T-cell (primary cell): ENCODE data around the gene FERMT1. TPM values are rescaled to one million over a fixed set of nuclear protein-coding genes. Genes with fewer than 3 reads are reported as not detected.

ENCODE experiments used
- ATAC-seq, 4 experiments: fragments of 200-7000 bp in 3 of 4; fragments of 150-1000 bp in 1 of 4; cut with Tn5 transposase; replicated peaks in 1 of 4; 1 replicate in 3 of 4; 2 replicates in 1 of 4; pipeline ENCODE4 v1.10.0; 2021; ENCODE audit warnings: moderate library complexity in 3 of 4, mild to moderate bottlenecking in 2 of 4, moderate number of reproducible peaks in 1 of 4
- CTCF ChIA-PET, 2 donors: fragments of 300-600 bp; sonication (Branson Sonifier 250); formaldehyde crosslinking; loops; one replicate each; lab custom pipeline; 2022; ENCODE audit warnings: antibody characterized with exemption in 2 of 2; lab: Charles Lee
- POLR2A ChIA-PET, 2 donors: fragments of 300-600 bp; sonication (Branson Sonifier 250); formaldehyde crosslinking; loops; one replicate each; lab custom pipeline; 2022; ENCODE audit warnings: antibody characterized with exemption in 2 of 2; lab: Charles Lee
- DNase-seq, 35 experiments: peaks; one replicate each; pipeline versions ENCODE4 v3.0.0 to v3.0.0-alpha.2; 2013 to 2023
- H3K27ac ChIP-seq: one replicate; pipeline ENCODE4 v1.5.1; 2013; ENCODE audit warnings: low read length
- H3K27me3 ChIP-seq, 2 experiments: replicated peaks in 1 of 2; 1 replicate in 1 of 2; 2 replicates in 1 of 2; pipeline versions ENCODE4 v1.6.1 to v1.7.0; 2013; ENCODE audit warnings: low read length in 1 of 2, mixed read lengths in 1 of 2; ENCODE audit not compliant: control insufficient read depth in 2 of 2, insufficient read depth in 2 of 2; ENCODE audit errors: extremely low read depth in 1 of 2
- H3K36me3 ChIP-seq, 2 donors: 1 replicate in 1 of 2; 2 replicates in 1 of 2; pipeline versions ENCODE4 v1.6.1 to v1.7.0; 2013; ENCODE audit warnings: low read length in 1 of 2; ENCODE audit not compliant: control insufficient read depth in 2 of 2, insufficient read depth in 1 of 2; ENCODE audit errors: extremely low read depth in 1 of 2
- H3K4me1 ChIP-seq, 2 experiments: 1 replicate in 1 of 2; 2 replicates in 1 of 2; pipeline versions ENCODE4 v1.6.1 to v1.7.0; 2013; ENCODE audit warnings: low read length in 2 of 2, mixed read lengths in 1 of 2; ENCODE audit not compliant: insufficient read depth in 2 of 2, control insufficient read depth in 1 of 2; ENCODE audit errors: extremely low read depth in 1 of 2
- H3K4me3 ChIP-seq, 2 donors: 1 replicate in 1 of 2; 2 replicates in 1 of 2; pipeline versions ENCODE4 v1.5.1 to v1.7.0; 2013; ENCODE audit warnings: mild to moderate bottlenecking in 2 of 2, low read length in 1 of 2, moderate library complexity in 1 of 2; ENCODE audit not compliant: control insufficient read depth in 1 of 2; ENCODE audit errors: extremely low read depth in 1 of 2
- H3K9me3 ChIP-seq: 2 replicates; pipeline ENCODE4 v1.7.0; 2013
- H3K27ac Mint-ChIP-seq, 2 donors: one replicate each; pipeline ENCODE4 v1.8.0; 2020 to 2021; ENCODE audit warnings: mild to moderate bottlenecking in 2 of 2, mixed read lengths in 2 of 2
- H3K27me3 Mint-ChIP-seq, 2 donors: one replicate each; pipeline ENCODE4 v1.8.0; 2021 to 2022; ENCODE audit warnings: mixed read lengths in 2 of 2
- H3K36me3 Mint-ChIP-seq: one replicate; pipeline ENCODE4 v1.8.0; 2021; ENCODE audit warnings: mixed read lengths
- H3K4me1 Mint-ChIP-seq, 3 donors: one replicate each; pipeline ENCODE4 v1.8.0; 2020 to 2022; ENCODE audit warnings: mixed read lengths in 3 of 3, mild to moderate bottlenecking in 1 of 3
- H3K4me3 Mint-ChIP-seq, 3 donors: one replicate each; pipeline ENCODE4 v1.8.0; 2020 to 2022; ENCODE audit warnings: mild to moderate bottlenecking in 3 of 3, mixed read lengths in 3 of 3, moderate library complexity in 3 of 3
- H3K9me3 Mint-ChIP-seq, 3 donors: one replicate each; pipeline ENCODE4 v1.8.0; 2020 to 2022; ENCODE audit warnings: mixed read lengths in 3 of 3
- WGBS: methylation state at CpG from one replicate; pipeline ENCODE4 v1.1.5; 2013; ENCODE audit warnings: missing lambda C conversion rate; ENCODE audit not compliant: insufficient coverage; 5-methylcytosine and 5-hydroxymethylcytosine counted together
- total RNA-seq, 35 experiments: library from RNA in 6 of 35; stranded (reverse) in 6 of 35; fragments of 120-200 nt in 1 of 35; gene quantifications; one replicate each; pipeline versions ENCODE4 v1.2.1 to v1.2.4 and lab custom pipeline; 2013 to 2026

The FERMT1 gene
- total RNA-seq, 5 donors from 2014 or later (not counting 1 experiment from before 2014, with no cell fraction given), result 0.20 to 0.22 TPM; not detected in 3

- ChIA-PET CTCF (interaction anchor here in 1 of 2 donors (0.5 kb wide), 1 partner anchor 514 kb away, joined by 3 read pairs; no protein-coding TSS in a partner anchor), POLR2A (no interaction called here)
- no peaks in the 10 kb centered on the region for H3K9me3 ChIP-seq
- Mint-ChIP-seq H3K27ac (no peak overlapping the region), H3K27me3 (no peaks in the 10 kb centered on the region), H3K4me1 (no peaks in the 10 kb centered on the region), H3K9me3 (no peaks in the 10 kb centered on the region), H3K4me3 (no peak overlapping the region), H3K36me3 (peaks cover 32% of the 10 kb centered on the region)
- H3K27me3 ChIP-seq, result no peaks in the 10 kb centered on the region
- H3K36me3 ChIP-seq, result peaks cover 11 to 21% of the 10 kb centered on the region in 2 donors
- DNase-seq, result no peak
- H3K27ac ChIP-seq, result no peak overlapping the region
- H3K4me1 ChIP-seq, result no peaks in the 10 kb centered on the region
- no peak for ATAC-seq
- H3K4me3 ChIP-seq, result no peak overlapping the region
- WGBS, result no CpG with 5 or more reads among the region's 2 CpGs
Measured at GRCh38 chr20:6044115-6044514, 78.7 kb downstream of the FERMT1 start.

- H3K4me3 Mint-ChIP-seq, result no peak overlapping the region
- H3K9me3 Mint-ChIP-seq, result no peaks in the 10 kb centered on the region
- Histone ChIP-seq H3K9me3 (no peaks in the 10 kb centered on the region), H3K4me3 (no peak overlapping the region), H3K27me3 (no peaks in the 10 kb centered on the region), H3K27ac (no peak overlapping the region), H3K36me3 (peaks cover 11 to 40% of the 10 kb centered on the region in 2 donors), H3K4me1 (no peaks in the 10 kb centered on the region)
- POLR2A ChIA-PET, result no interaction called here
- CTCF ChIA-PET, result no interaction called here
- ATAC-seq (no peak), DNase-seq (no peak)
- peaks cover 48% of the 10 kb centered on the region for H3K36me3 Mint-ChIP-seq
- no peak overlapping the region for H3K27ac Mint-ChIP-seq
- H3K27me3 Mint-ChIP-seq, result no peaks in the 10 kb centered on the region
- 96% methylated on average over 26 of the region's 26 CpGs for WGBS
- H3K4me1 Mint-ChIP-seq, result no peaks in the 10 kb centered on the region
Measured at GRCh38 chr20:6041808-6042265, 81.0 kb downstream of the FERMT1 start.

GRCh38 chr20:6040958-6041807, 81.6 kb downstream of the FERMT1 start:
- no peaks in the 10 kb centered on the region for H3K27me3 ChIP-seq
- 97% methylated on average over 54 of the region's 67 CpGs for WGBS
- H3K9me3 ChIP-seq, result no peaks in the 10 kb centered on the region
- no peak overlapping the region for H3K4me3 ChIP-seq
- Mint-ChIP-seq H3K27me3 (no peaks in the 10 kb centered on the region), H3K36me3 (peaks cover 51% of the 10 kb centered on the region), H3K27ac (no peak overlapping the region), H3K9me3 (no peaks in the 10 kb centered on the region), H3K4me1 (no peaks in the 10 kb centered on the region), H3K4me3 (no peak overlapping the region)
- no peak for ATAC-seq
- ChIA-PET CTCF (no interaction called here), POLR2A (no interaction called here)
- no peak for DNase-seq
- H3K36me3 ChIP-seq, result peaks cover 14 to 46% of the 10 kb centered on the region in 2 donors
- H3K27ac ChIP-seq, result no peak overlapping the region
- no peaks in the 10 kb centered on the region for H3K4me1 ChIP-seq

- no peaks in the 10 kb centered on the region for H3K27me3 ChIP-seq
- Mint-ChIP-seq H3K36me3 (peaks cover 53% of the 10 kb centered on the region), H3K9me3 (no peaks in the 10 kb centered on the region), H3K27ac (no peak overlapping the region), H3K27me3 (no peaks in the 10 kb centered on the region), H3K4me1 (no peaks in the 10 kb centered on the region), H3K4me3 (no peak overlapping the region)
- no peaks in the 10 kb centered on the region for H3K4me1 ChIP-seq
- H3K4me3 ChIP-seq, result no peak overlapping the region
- ChIA-PET CTCF (no interaction called here), POLR2A (no interaction called here)
- no peak overlapping the region for H3K27ac ChIP-seq
- DNase-seq, result no peak
- peaks cover 14 to 50% of the 10 kb centered on the region in 2 donors for H3K36me3 ChIP-seq
- WGBS, result 100% methylated on average over 4 of the region's 8 CpGs
- no peaks in the 10 kb centered on the region for H3K9me3 ChIP-seq
- no peak for ATAC-seq
Measured at GRCh38 chr20:6040540-6040939, 82.3 kb downstream of the FERMT1 start.

GRCh38 chr20:6039766-6040165, 83.1 kb downstream of the FERMT1 start:
- Mint-ChIP-seq H3K9me3 (no peaks in the 10 kb centered on the region), H3K36me3 (peaks cover 57% of the 10 kb centered on the region), H3K4me3 (no peak overlapping the region), H3K27ac (no peak overlapping the region), H3K4me1 (peaks cover 0 to 2% (median under 1%) of the 10 kb centered on the region in 3 donors), H3K27me3 (no peaks in the 10 kb centered on the region)
- ATAC-seq, result no peak
- POLR2A ChIA-PET, result interaction anchor here in 1 of 2 donors (0.7 kb wide), 1 partner anchor 14 kb away, joined by 4 read pairs; no protein-coding TSS in a partner anchor
- CTCF ChIA-PET, result interaction anchor here (0.6 to 0.7 kb wide), 2 partner anchors 197 to 457 kb away, joined by 3 read pairs; no protein-coding TSS in a partner anchor
- H3K36me3 ChIP-seq, result peaks cover 14 to 56% of the 10 kb centered on the region in 2 donors
- no peak overlapping the region for H3K4me3 ChIP-seq
- H3K9me3 ChIP-seq, result no peaks in the 10 kb centered on the region
- no peak overlapping the region for H3K27ac ChIP-seq
- H3K27me3 ChIP-seq, result no peaks in the 10 kb centered on the region
- WGBS, result 92% methylated on average over 2 of the region's 5 CpGs
- DNase-seq, result no peak
- H3K4me1 ChIP-seq, result no peaks in the 10 kb centered on the region

- Mint-ChIP-seq H3K36me3 (peaks cover 66% of the 10 kb centered on the region), H3K9me3 (no peaks in the 10 kb centered on the region), H3K27me3 (no peaks in the 10 kb centered on the region), H3K4me3 (no peak overlapping the region), H3K4me1 (peaks cover 3 to 7% (median 4%) of the 10 kb centered on the region in 3 donors), H3K27ac (no peak overlapping the region)
- no peak overlapping the region for H3K27ac ChIP-seq
- ChIA-PET CTCF (no interaction called here), POLR2A (no interaction called here)
- no peaks in the 10 kb centered on the region for H3K9me3 ChIP-seq
- no peaks in the 10 kb centered on the region for H3K4me1 ChIP-seq
- ATAC-seq (no peak), DNase-seq (no peak)
- WGBS, result 96% methylated on average over 3 of the region's 3 CpGs
- no peak overlapping the region for H3K4me3 ChIP-seq
- no peaks in the 10 kb centered on the region for H3K27me3 ChIP-seq
- H3K36me3 ChIP-seq, result peaks cover 18 to 66% of the 10 kb centered on the region in 2 donors
Measured at GRCh38 chr20:6038256-6038655, 84.6 kb downstream of the FERMT1 start.
